MM.1S (cell line): Measurements from ENCODE around the gene IGF2BP3.

Experiments
- DNase-seq: peaks from one replicate; pipeline ENCODE4 v3.0.0-alpha.2; 2015
- H2AFZ ChIP-seq: fragments of 300-600 bp; sonication (generic); 2 replicates; pipeline ENCODE4 v1.6.0; 2016; ENCODE audit warnings: antibody characterized with exemption, low read length
- H3F3A ChIP-seq: fragments of 300-600 bp; sonication (generic); 2 replicates; pipeline ENCODE4 v1.6.1; 2016; ENCODE audit warnings: mild to moderate bottlenecking, antibody characterized with exemption, low read length, moderate library complexity, mixed read lengths; ENCODE audit not compliant: insufficient read depth
- H3K27ac ChIP-seq: fragments of 300-600 bp; sonication (generic); 2 replicates; pipeline ENCODE4 v1.5.1; 2016; ENCODE audit warnings: mild to moderate bottlenecking, low read length
- H3K27me3 ChIP-seq: fragments of 300-600 bp; sonication (generic); replicated peaks from 2 replicates; pipeline ENCODE4 v1.6.0; 2016; ENCODE audit warnings: low read length; ENCODE audit not compliant: insufficient read depth
- H3K36me3 ChIP-seq: fragments of 300-600 bp; sonication (generic); replicated peaks from 2 replicates; pipeline ENCODE4 v1.6.1; 2016; ENCODE audit warnings: mild to moderate bottlenecking, low read length, mixed read lengths; ENCODE audit not compliant: insufficient read depth
- H3K4me1 ChIP-seq: fragments of 300-600 bp; sonication (generic); 2 replicates; pipeline ENCODE4 v1.6.1; 2016; ENCODE audit warnings: low read length, mixed read lengths
- H3K4me2 ChIP-seq: fragments of 300-600 bp; sonication (generic); 2 replicates; pipeline ENCODE4 v1.6.0; 2016; ENCODE audit warnings: low read depth, low read length
- H3K4me3 ChIP-seq: fragments of 300-600 bp; sonication (generic); 2 replicates; pipeline ENCODE4 v1.5.1; 2016; ENCODE audit warnings: low read length, mixed read lengths
- H3K79me2 ChIP-seq: fragments of 300-600 bp; sonication (generic); 2 replicates; pipeline ENCODE4 v1.6.1; 2016; ENCODE audit warnings: mixed run types, low read length, mixed read lengths
- H3K9ac ChIP-seq: fragments of 300-600 bp; sonication (generic); 2 replicates; pipeline ENCODE4 v1.6.1; 2016; ENCODE audit warnings: low read length, mixed read lengths
- H3K9me2 ChIP-seq: fragments of 300-600 bp; sonication (generic); replicated peaks from 2 replicates; pipeline ENCODE4 v1.6.1; 2016; ENCODE audit warnings: mild to moderate bottlenecking, low read length, mixed read lengths; ENCODE audit not compliant: insufficient read depth
- H3K9me3 ChIP-seq: fragments of 300-600 bp; sonication (generic); replicated peaks from 2 replicates; pipeline ENCODE4 v1.6.1; 2016; ENCODE audit warnings: mild to moderate bottlenecking, low read length, mixed read lengths; ENCODE audit not compliant: insufficient read depth
- H4K20me1 ChIP-seq: fragments of 300-600 bp; sonication (generic); 2 replicates; pipeline ENCODE4 v1.6.1; 2016; ENCODE audit warnings: mild to moderate bottlenecking, low read length, moderate library complexity, mixed read lengths; ENCODE audit not compliant: insufficient read depth
- CTCF ChIP-seq: fragments of 300-600 bp; sonication (generic); IDR thresholded peaks from 2 replicates; pipeline ENCODE4 v1.5.1; 2016; ENCODE audit warnings: antibody characterized with exemption, low read length, mixed read lengths
- EZH2 ChIP-seq: fragments of 300-600 bp; sonication (generic); optimal IDR thresholded peaks from 2 replicates; pipeline ENCODE3; 2017; ENCODE audit warnings: low read depth, mild to moderate bottlenecking, antibody characterized with exemption, low read length, mixed read lengths
- EZH2phosphoT487 ChIP-seq: fragments of 300-600 bp; sonication (generic); IDR thresholded peaks from 2 replicates; pipeline ENCODE4 v1.6.1; 2018; ENCODE audit warnings: antibody characterized with exemption, low read length

Gene IGF2BP3

GRCh38 chr7:23298141-23298881, 172.0 kb downstream of the IGF2BP3 start:
- Histone ChIP-seq H3K36me3 (no peaks in the 10 kb centered on the region), H2AFZ (peak overlapping the region; percentile 100), H3K79me2 (peaks cover 40% of the 10 kb centered on the region), H3K9ac (peak overlapping the region; percentile 34; the same call in 1 of the 2 replicates), H3K4me1 (peaks cover 12% of the 10 kb centered on the region), H3K4me3 (peak overlapping the region; percentile 95), H3F3A (no peaks in the 10 kb centered on the region), H3K27me3 (no peaks in the 10 kb centered on the region), H4K20me1 (no peaks in the 10 kb centered on the region), H3K9me3 (no peaks in the 10 kb centered on the region), H3K4me2 (peak overlapping the region; percentile 88), H3K9me2 (no peaks in the 10 kb centered on the region), H3K27ac (peak overlapping the region; percentile 36; the same call in 1 of the 2 replicates)
- no peak for TF ChIP-seq EZH2phosphoT487
- TF ChIP-seq CTCF: no peak
- TF ChIP-seq EZH2: no peak
- no peak for DNase-seq

- no peak overlapping the region for H3K4me2 ChIP-seq
- H3K9ac ChIP-seq: no peak overlapping the region
- no peaks in the 10 kb centered on the region for H4K20me1 ChIP-seq
- H3F3A ChIP-seq: no peaks in the 10 kb centered on the region
- no peaks in the 10 kb centered on the region for H3K36me3 ChIP-seq
- no peak overlapping the region for H3K4me3 ChIP-seq
- no peak overlapping the region for H2AFZ ChIP-seq
- H3K9me3 ChIP-seq: no peaks in the 10 kb centered on the region
- no peaks in the 10 kb centered on the region for H3K27me3 ChIP-seq
- DNase-seq: no peak
- H3K4me1 ChIP-seq: peaks cover 6% of the 10 kb centered on the region
- H3K27ac ChIP-seq: no peak overlapping the region
- H3K79me2 ChIP-seq: peaks cover 12% of the 10 kb centered on the region
- H3K9me2 ChIP-seq: no peaks in the 10 kb centered on the region
- TF ChIP-seq CTCF (no peak), EZH2 (no peak), EZH2phosphoT487 (no peak)
These were observed 174.9 kb downstream of the IGF2BP3 start for GRCh38 chr7:23295401-23295697.

- H3K9me3 ChIP-seq: no peaks in the 10 kb centered on the region
- no peak overlapping the region for H3K4me3 ChIP-seq
- no peak overlapping the region for H3K9ac ChIP-seq
- no peaks in the 10 kb centered on the region for H3K36me3 ChIP-seq
- H2AFZ ChIP-seq: no peak overlapping the region
- H3K27ac ChIP-seq: no peak overlapping the region
- no peaks in the 10 kb centered on the region for H3F3A ChIP-seq
- 0 out of 2 replicates have a peak, but pooled peaks cover 2% of the 10 kb centered on the region for H3K4me1 ChIP-seq
- H3K4me2 ChIP-seq: no peak overlapping the region
- H4K20me1 ChIP-seq: no peaks in the 10 kb centered on the region
- H3K9me2 ChIP-seq: no peaks in the 10 kb centered on the region
- DNase-seq: no peak
- H3K27me3 ChIP-seq: no peaks in the 10 kb centered on the region
- no peak for TF ChIP-seq EZH2
- TF ChIP-seq CTCF: no peak
- TF ChIP-seq EZH2phosphoT487: no peak
- H3K79me2 ChIP-seq: peaks cover 7% of the 10 kb centered on the region
These were observed 175.5 kb downstream of the IGF2BP3 start for GRCh38 chr7:23294549-23295400.
